Measurements from ENCODE around the gene NEUROD2.

DNA sequence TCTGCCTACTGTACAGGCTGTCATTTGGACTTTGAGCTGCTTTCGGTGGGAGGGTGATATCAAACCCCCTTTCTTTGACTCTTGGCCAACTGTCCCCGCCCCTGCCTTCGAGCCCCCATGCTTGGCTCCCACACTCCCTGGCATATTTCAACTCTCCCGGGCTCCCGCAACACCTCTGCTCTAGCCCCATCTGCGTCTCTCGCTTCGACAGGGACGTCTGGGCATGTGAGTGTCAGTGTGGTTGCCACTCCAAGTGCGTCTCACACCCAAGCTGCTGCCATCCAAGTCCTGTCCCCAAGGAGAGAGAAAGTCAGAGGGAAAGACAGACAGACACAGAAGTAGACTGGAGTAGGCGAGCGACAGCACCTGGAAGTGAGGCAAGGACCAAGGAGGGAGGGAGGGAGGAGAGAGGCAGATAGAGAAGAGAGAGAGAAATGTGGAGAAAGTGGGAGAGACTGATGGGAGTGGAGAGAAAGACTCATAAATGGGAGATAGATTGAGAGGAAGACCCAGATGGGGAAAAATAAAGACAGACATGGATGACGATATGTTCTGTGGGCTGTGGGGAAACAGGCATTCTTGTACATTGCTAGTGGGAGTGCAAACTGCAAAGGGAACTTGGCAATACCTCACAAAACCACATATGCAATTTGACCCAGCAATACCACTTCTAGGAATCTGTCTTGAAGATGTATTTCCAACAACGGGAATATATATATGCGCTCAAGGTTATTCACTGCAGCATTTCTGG, 41.1 kb upstream of the NEUROD2 start:
- TF ChIP-seq, protein P1, sequence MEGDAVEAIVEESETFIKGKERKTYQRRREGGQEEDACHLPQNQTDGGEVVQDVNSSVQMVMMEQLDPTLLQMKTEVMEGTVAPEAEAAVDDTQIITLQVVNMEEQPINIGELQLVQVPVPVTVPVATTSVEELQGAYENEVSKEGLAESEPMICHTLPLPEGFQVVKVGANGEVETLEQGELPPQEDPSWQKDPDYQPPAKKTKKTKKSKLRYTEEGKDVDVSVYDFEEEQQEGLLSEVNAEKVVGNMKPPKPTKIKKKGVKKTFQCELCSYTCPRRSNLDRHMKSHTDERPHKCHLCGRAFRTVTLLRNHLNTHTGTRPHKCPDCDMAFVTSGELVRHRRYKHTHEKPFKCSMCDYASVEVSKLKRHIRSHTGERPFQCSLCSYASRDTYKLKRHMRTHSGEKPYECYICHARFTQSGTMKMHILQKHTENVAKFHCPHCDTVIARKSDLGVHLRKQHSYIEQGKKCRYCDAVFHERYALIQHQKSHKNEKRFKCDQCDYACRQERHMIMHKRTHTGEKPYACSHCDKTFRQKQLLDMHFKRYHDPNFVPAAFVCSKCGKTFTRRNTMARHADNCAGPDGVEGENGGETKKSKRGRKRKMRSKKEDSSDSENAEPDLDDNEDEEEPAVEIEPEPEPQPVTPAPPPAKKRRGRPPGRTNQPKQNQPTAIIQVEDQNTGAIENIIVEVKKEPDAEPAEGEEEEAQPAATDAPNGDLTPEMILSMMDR (IDR thresholded peaks at IDR 0.05; ENCODE audit: control extremely low read depth in 1 of 3, insufficient read depth in 1 of 3, low read depth in 1 of 3, low read length in 3 of 3): no peak
- TF ChIP-seq EZH2 (IDR thresholded peaks at IDR 0.05; ENCODE audit: low read depth, low read length, severe bottlenecking): no peak
- TF ChIP-seq TBP (IDR thresholded peaks at IDR 0.05; ENCODE audit: low read depth, low read length): no peak
- TF ChIP-seq, protein P2, sequence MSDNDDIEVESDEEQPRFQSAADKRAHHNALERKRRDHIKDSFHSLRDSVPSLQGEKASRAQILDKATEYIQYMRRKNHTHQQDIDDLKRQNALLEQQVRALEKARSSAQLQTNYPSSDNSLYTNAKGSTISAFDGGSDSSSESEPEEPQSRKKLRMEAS (IDR thresholded peaks at IDR 0.05): no peak
- no peak for TF ChIP-seq POLR2A (IDR thresholded peaks at IDR 0.05; ENCODE audit: control extremely low read depth in 1 of 2, low read depth in 2 of 2, low read length in 2 of 2)
- no peak for TF ChIP-seq TCF12 (IDR thresholded peaks at IDR 0.05; ENCODE audit: low read depth, low read length)
- TF ChIP-seq RFX5 (IDR thresholded peaks at IDR 0.05; ENCODE audit: borderline replicate concordance, low read depth, low read length): no peak
- TF ChIP-seq TAF1 (IDR thresholded peaks at IDR 0.05; ENCODE audit: low read depth, low read length): no peak
